SK-N-MC (cell line): ENCODE measurements around the gene CSRP2.

Experiments used
- EZH2 ChIP-seq: fragments of 200-600 bp; sonication (generic); IDR thresholded peaks from one replicate; pipeline ENCODE4 v1.6.1; 2017; ENCODE audit warnings: antibody characterized with exemption
- FOXP2 ChIP-seq: optimal IDR thresholded peaks from 2 replicates; pipeline ENCODE3; 2011; ENCODE audit warnings: mild to moderate bottlenecking, moderate library complexity; ENCODE audit not compliant: insufficient read depth; ENCODE audit errors: extremely low read length, control extremely low read depth
- POLR2AphosphoS5 ChIP-seq: IDR thresholded peaks from 2 replicates; pipeline ENCODE4 v1.6.1; 2012; ENCODE audit warnings: mild to moderate bottlenecking, low read depth, low read length, borderline replicate concordance

GRCh38 chr12:76855271-76855670, 23.5 kb downstream of the CSRP2 start:
- TF ChIP-seq POLR2AphosphoS5, result no peak
- no peak for TF ChIP-seq EZH2
- no peak for TF ChIP-seq FOXP2
